AG10803 (cell line): Measurements from ENCODE around the gene PINK1.
"Not testable (repeated sequence)": the region's sequence is repeated elsewhere in the genome, so short reads cannot be mapped to it uniquely, and the experiment has no call there.

Source experiments
- DNase-seq: peaks from one replicate; pipeline ENCODE4 v3.0.0; 2010; ENCODE audit warnings: low read depth
- H3K4me3 ChIP-seq: 2 replicates; pipeline ENCODE4 v1.5.1; 2011; ENCODE audit warnings: mild to moderate bottlenecking, low read length, control low read depth
- TF ChIP-seq, protein P1 (sequence below): conservative IDR thresholded peaks from 2 replicates; pipeline ENCODE4 v1.5.1; 2011; ENCODE audit warnings: mild to moderate bottlenecking, low read length, control low read depth, inconsistent platforms

Gene PINK1

DNA sequence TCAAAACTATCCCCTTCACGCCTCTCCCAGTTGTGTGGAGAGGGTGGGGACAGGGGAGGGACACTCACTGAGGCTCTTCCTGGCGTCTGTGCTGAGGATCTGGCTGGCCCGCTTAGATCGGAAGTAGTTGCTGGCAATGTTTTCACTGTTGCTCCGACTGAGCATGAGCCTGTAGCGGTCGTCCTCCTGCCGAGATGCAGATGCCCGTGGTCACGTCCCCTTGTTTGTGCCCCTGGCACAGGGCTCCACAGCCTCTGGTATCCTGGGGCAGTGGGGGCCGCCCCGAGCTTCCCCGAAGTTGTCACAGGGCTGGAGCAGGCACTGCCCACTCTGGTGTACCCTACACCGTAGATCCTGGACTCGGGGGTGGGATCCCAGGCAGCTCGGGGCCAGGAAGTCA, 32.9 kb downstream of the PINK1 start:
- no peak for DNase-seq
- TF ChIP-seq, protein P1, sequence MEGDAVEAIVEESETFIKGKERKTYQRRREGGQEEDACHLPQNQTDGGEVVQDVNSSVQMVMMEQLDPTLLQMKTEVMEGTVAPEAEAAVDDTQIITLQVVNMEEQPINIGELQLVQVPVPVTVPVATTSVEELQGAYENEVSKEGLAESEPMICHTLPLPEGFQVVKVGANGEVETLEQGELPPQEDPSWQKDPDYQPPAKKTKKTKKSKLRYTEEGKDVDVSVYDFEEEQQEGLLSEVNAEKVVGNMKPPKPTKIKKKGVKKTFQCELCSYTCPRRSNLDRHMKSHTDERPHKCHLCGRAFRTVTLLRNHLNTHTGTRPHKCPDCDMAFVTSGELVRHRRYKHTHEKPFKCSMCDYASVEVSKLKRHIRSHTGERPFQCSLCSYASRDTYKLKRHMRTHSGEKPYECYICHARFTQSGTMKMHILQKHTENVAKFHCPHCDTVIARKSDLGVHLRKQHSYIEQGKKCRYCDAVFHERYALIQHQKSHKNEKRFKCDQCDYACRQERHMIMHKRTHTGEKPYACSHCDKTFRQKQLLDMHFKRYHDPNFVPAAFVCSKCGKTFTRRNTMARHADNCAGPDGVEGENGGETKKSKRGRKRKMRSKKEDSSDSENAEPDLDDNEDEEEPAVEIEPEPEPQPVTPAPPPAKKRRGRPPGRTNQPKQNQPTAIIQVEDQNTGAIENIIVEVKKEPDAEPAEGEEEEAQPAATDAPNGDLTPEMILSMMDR: no peak
- no peak overlapping the region for H3K4me3 ChIP-seq

DNA sequence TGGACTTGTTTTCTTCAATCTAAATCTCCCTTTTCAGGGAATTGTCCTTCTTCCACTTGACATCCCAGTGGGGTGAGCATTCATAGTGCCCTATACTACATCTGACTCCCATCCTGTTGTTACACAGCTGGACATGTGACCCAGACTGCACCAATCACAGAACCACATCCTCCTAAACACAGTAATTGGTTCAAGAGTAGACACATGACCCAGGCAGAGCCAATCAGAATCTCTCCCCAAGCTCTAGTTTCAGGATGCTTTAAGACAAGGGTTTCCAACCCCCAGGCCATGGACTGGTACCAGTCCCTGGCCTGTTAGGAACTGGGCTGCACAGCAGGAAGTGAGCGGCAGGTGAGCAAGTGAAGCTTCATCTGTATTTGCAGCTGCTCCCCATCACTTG, 33.5 kb downstream of the PINK1 start:
- no peak overlapping the region for H3K4me3 ChIP-seq
- TF ChIP-seq, protein P1: no peak
- DNase-seq: no peak

DNA sequence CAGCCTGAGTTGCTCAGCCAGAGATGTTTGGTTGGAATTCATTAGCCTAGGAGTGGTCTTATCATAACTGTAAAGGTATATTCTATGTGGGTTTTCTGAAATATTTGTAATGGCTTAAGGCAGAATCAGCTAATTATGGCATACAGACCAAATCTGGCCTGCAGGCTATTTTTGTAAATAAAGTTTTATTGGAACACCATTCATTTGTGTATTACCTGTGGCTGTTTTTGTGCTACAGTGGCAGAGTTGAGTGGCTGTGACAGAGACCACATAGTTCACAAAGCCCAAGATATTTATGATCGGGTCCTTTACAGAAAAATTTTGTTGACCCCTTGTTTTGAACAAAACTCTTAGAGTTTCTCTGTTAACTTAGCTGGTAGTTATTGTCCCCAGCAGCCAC, 35.3 kb downstream of the PINK1 start:
- H3K4me3 ChIP-seq: no peak overlapping the region
- no peak for DNase-seq
- TF ChIP-seq, protein P1: no peak

DNA sequence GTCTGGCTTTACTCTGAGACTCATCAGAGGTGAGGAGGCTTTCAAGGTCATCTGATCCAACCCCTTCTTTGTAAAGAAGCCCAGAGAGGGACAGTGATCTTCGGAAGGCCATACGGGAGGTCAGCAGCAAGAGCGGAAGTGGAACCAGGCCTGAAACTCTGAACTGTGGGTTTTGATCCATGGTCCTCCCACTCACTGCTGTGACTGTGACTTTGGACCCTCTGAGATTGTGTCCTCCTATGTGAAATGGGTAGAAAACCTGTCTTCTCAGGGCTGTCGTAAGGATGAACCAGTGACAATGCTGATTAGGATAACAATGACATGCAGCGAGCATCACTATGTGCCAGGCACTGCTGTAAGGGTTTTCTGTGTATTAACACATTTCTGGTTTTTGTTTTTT, 37.7 kb downstream of the PINK1 start:
- DNase-seq: no peak
- H3K4me3 ChIP-seq: no peak overlapping the region
- TF ChIP-seq, protein P1: no peak

DNA sequence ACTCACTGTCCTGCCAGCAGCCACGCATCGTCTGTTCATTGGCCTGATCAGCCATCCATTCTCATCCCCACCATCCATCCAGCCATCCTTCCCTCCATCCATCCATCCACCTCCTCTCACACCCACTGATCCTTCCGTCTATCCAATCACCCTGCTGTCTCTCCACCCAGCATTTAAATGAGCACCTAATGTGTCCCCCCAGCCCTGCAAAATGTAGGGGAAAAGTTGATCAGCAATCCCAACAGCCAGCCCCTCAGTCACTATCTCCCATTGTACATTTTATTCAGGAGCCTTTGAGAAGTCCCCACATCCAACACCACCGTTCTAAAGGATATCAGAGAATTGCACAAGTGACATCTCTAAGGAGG, 39.0 kb downstream of the PINK1 start:
- no peak overlapping the region for H3K4me3 ChIP-seq
- DNase-seq: no peak
- TF ChIP-seq, protein P1: no peak

DNA sequence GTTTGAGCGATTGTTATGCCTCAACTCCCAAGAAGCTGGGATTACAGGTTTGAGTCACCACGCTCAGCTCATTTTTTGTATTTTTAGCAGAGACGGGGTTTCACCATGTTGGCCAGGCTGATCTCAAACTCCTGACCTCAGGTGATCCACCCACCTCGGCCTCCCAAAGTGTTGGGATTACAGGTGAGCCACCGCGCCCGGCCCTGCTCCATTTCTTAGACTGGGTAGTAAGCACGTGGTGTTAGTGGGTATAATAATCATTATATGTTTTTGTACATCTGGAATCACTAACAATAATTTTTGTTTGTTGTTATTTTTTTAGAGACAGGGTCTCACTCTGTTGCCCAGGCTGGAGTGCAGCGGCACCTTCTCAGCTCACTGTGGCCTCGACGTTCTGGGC, 40.4 kb downstream of the PINK1 start:
- not testable (repeated sequence) for H3K4me3 ChIP-seq, DNase-seq

DNA sequence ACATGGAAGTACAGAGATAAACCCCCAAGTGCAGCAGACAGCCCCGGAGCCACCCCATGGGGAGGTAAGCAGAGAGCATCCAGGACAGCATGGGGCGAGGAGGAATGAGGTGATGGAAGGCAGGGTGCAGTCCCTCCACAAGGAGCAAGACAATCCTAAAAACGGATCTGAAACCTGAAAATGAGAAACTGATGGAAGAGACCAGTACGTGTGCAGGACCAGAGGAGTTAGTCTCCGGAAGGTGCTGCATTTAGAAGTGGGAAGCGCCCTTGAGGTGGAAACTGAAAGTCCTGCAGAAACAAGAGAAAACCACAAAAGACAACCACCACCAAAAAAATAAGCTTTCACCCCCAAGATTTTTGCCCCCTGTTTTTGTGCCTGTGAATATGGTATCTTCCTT, 45.3 kb downstream of the PINK1 start:
- TF ChIP-seq, protein P1: no peak
- no peak overlapping the region for H3K4me3 ChIP-seq
- DNase-seq: no peak

DNA sequence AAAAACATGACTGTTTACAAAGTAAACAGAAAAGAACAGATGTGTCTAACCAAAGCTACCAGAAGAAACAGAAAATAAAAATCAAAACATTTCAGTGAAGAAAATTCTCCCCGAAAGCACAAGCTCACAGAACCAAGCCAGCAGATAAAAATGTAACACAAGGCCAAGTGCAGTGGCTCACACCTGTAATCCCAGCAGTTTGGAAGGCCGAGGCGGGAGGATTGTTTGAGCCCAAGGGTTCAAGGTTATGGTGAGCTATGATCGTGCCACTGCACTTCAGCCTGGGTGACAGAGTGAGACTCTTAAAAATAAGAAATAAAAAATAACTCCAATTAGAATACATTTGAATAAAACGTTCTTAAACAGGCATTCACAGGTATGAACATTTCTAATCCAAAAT, 47.0 kb downstream of the PINK1 start:
- H3K4me3 ChIP-seq: no peak overlapping the region
- DNase-seq: no peak
- TF ChIP-seq, protein P1: no peak
